SIG-M5 treated with dmso at 0.1 percent for 504 hours (cell line): ENCODE measurements around the gene TTLL13.
"Not testable (repeated sequence)": the region's sequence is repeated elsewhere in the genome, so short reads cannot be mapped to it uniquely, and the experiment has no call there.

ENCODE experiments used
- DNase-seq: peaks from one replicate; lab custom pipeline; 2025; ENCODE audit not compliant: unreplicated experiment; lab: John Stamatoyannopoulos, UW

Gene TTLL13

DNA sequence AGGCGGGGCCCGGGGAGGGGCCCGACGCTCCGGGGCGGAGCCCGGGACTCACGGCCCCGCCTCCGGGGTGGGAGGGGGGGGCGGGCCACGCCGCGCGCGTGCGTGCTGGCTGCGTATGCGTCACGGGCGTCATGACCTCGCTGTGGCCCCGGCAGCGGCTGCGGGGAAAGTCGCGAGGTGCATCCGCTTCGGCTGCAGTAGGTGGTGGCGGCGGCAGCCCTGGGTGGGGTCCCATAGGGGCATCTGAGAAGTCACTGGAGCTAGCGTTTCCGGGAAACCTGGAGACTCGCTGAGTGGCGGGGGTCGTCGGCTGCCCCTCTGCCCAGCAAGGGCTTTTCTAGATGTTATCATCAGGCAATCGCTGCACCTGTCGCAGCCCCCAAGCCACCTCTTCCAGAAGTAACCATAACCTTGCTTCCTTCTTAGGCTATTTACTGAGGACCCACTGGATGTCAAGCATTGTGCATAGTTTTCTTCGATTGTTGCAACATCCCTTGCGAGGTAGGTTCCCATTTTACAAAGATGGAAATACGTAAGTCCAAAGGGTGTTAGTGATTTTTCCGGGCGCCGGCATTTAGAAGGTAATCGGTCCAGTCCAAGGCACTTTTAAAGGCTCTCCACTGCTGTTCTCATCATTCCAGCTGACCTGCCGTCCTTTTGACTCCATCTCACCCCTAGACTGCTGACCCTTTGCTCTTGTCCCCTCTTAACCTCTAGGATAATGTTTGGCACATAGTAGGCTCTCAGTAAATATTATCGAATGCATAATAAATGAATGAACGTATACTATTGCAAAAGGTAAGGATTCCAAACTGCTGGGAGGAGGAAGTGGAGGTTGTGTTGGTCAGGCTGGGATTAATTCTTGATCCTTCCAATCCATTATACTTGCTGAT lies 15.0 kb upstream of the TTLL13 start, which contains the start of gene GDPGP1:
GDPGP1 (plus strand) TSS at position 114 of the 893 bp plus-strand sequence. CDS start 6,700 bp downstream, outside the sequence.
- DNase-seq, result peak; percentile 16

- DNase-seq, result no peak
These were observed 10.0 kb upstream of the TTLL13 start for GRCh38 chr15:90239371-90239770.

- DNase-seq, result no peak
These were observed 8.5 kb upstream of the TTLL13 start for GRCh38 chr15:90240856-90241255.

- no peak for DNase-seq
These were observed 7.8 kb upstream of the TTLL13 start for GRCh38 chr15:90241343-90242192.

DNA sequence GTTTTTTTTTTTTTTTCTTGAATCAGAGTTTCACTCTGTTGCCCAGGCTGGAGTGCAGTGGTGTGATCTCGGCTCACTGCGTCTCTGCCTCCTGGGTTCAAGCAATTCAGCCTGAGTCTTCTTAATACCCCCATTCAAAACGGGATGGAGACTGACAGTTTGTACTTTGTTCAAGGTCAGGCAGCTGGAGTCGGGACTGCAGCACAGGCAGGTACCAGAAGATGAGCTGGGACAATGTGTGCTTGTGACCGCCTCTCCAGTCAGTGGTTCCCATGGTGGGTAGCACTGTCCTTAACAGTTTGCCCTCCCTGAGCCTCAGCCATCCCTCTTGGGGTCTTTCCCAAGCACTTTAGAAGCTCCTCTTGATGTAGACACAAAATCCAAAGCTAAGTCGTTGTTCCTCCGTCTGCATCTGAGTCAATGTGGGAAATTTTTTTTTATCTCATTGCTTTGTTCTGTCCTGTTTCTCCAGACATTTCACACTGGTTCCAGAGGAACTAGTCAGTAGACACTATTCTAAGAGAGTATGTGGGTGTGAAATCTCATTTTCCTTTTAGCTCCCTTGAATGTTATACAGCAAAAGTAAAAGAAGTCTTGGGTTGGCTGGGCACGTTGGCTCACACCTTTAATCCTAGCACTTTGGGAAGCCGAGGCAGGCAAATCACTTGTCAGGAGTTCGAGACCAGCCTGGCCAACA lies 5.3 kb upstream of the TTLL13 start:
- no peak for DNase-seq

DNA sequence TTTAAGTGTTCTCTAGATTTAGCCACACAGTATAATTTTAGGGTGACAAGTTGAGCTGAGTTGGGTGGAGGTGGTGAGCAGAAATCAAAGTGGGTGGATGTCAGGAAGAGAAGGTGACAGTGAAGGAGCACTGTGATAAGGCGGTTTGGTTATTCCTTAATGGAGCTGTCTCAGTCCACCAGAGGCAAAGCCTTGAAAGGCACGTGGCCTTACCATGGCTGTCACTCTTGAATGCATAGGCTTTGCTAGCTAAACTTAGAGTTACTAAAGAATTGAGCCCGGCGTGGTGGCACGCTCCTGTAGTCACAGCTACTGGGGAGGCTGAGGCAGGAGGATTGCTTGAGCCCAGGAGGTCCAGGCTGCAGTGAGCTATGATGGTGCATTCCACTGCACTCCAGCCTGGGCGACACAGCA lies 560 bp upstream of the TTLL13 start:
- DNase-seq, result no peak

DNA sequence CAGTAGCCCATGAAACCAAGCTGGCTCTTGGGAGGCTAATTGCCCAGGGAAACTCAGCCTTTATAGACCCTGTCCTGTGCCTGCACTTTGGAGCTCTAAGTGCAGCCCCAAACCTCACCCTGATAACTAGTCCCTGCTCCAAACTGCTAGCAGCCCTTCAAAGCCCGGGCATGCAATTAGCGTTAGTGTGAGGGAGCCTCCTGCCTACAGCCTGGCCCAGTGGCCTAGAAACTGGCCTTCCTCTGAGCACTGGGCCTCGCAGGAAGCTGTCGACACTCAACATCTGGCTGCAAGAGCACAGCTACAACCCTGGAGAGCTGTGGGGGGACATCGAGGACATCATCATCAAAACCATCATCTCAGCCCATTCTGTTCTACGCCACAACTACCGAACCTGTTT lies 8.4 kb downstream of the TTLL13 start:
- DNase-seq, result no peak

- no peak for DNase-seq
These were observed 10.2 kb downstream of the TTLL13 start for GRCh38 chr15:90259524-90259923.

DNA sequence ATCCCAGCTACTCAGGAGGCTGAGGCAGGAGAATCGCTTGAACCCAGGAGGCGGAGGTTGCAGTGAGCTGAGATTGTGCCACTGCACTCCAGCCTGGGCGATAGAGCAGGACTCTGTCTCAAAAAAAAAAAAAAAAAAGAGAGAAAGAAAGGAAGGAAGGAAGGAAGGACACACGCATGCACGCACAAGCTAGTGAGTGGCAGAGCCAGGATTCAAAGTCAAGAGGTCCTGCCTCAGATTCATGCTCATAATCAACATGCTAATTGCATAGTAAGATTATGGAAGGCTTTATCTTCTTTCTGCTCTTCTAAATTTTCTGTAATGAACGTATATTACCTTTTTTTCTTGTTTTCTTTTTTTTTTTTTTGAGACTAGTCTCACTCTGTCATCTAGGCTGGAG lies 11.4 kb downstream of the TTLL13 start:
- not testable (repeated sequence) for DNase-seq

DNA sequence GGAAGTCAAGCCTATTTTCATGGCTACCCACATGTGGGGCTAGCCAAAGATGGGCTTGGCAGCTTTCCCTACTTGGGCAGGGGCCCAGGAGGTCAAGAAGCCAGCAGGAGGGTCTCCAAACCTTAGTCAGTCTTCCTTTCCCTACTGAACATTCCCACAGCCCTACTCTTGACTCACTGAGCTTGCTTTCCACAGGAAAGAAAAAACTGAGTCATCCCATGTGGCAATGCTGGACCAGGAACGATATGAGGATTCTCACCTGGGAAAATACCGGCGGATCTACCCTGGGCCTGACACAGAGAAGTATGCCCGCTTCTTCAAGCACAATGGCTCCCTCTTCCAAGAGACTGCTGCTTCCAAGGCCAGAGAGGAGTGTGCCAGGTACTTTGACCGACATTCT lies 12.5 kb downstream of the TTLL13 start:
- DNase-seq, result no peak

DNA sequence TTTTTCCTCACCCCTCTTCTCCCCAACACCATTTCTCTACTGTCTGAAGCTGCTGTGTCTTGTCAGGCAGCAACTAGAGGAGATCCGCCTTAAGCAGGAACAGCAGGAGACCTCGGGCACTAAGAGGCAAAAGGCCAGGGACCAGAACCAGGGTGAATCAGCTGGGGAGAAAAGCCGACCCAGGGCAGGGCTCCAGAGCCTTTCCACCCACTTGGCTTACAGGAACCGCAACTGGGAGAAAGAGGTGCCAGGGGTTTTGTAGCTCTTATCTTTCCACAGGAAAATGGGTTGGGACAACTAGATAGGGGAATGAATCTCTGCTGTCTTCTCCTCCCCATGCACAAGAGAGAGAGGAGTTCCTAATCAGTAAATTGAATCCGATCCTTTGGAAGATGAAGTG lies 13.1 kb downstream of the TTLL13 start:
- DNase-seq, result no peak

GRCh38 chr15:90264671-90265070 lies 15.3 kb downstream of the TTLL13 start:
- DNase-seq, result peak; percentile 5

GRCh38 chr15:90265271-90266060 lies 16.1 kb downstream of the TTLL13 start, which contains the start of gene NGRN:
TSS of gene NGRN (plus strand) at chr15:90265672. CDS start at chr15:90265713, 41 bp downstream.
- peak; percentile 93 for DNase-seq

GRCh38 chr15:90266061-90266431 lies 16.7 kb downstream of the TTLL13 start:
- peak; percentile 56 for DNase-seq

- DNase-seq, result peak; percentile 10
These were observed 17.1 kb downstream of the TTLL13 start for GRCh38 chr15:90266485-90266884.

DNA sequence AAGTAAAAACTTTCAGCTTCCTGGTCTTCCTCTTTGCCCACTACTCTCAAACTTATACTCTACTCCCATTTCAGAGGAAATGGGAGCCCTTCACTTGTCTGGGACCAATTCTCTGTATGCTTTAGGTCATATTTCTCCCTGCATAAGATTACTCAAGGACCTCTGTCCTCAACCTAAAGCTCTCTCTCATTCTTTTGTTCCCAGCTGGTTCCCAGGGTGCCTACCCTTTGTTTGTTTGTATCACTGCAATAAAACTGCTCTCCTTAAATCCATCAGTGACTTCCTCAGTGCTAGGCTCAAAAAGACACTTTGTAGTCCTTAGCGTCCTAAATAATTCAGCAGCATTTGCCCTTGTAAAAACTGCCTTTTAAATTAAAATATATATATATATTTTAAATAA lies 19.1 kb downstream of the TTLL13 start:
- peak; percentile 1 for DNase-seq

- DNase-seq, result no peak
These were observed 21.3 kb downstream of the TTLL13 start for GRCh38 chr15:90270502-90271150.

DNA sequence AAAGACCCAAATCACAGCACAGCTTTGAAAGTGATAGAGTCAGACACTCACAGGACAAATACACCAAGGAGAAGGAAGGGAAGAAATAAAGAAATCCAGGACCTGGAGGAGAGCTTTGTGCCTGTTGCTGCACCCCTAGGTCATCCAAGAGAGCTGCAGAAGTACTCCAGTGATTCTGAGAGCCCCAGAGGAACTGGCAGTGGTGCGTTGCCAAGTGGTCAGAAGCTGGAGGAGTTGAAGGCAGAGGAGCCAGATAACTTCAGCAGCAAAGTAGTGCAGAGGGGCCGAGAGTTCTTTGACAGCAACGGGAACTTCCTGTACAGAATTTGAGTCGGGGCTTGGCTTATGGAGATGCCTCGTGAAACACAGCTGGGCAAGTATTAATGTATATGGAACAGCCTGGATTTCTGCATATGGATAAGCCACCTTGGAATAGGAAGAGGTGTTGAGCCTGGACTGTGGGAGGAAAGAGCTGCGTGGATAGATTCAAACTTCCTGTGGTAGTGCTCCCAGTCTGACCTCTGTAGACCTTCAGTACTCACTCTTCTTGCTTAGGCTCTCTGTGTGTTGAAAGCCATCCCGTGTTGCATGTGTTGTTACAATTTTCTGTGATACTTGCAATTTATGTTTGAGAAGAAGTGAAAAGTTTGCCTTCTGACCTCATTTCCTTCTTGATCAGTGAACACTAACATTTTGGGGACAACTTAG lies 22.3 kb downstream of the TTLL13 start:
- no peak for DNase-seq

GRCh38 chr15:90278467-90278866 lies 29.1 kb downstream of the TTLL13 start:
- not testable (repeated sequence) for DNase-seq
